Neuronal stem cell (in vitro differentiated cells): ENCODE data around the gene TNS3.

Experiments
- DNase-seq: peaks from one replicate; pipeline ENCODE4 v3.0.0-alpha.2; 2013; ENCODE audit warnings: low spot score
- H2AFZ ChIP-seq: one replicate; pipeline ENCODE4 v1.6.1; 2013; ENCODE audit warnings: mild to moderate bottlenecking, low read length, inconsistent platforms
- H2AK5ac ChIP-seq: 2 replicates; pipeline ENCODE4 v1.6.1; 2013; ENCODE audit warnings: low read depth, mild to moderate bottlenecking, inconsistent platforms, low read length, moderate library complexity, mixed read lengths
- H2BK120ac ChIP-seq: 2 replicates; pipeline ENCODE4 v1.6.1; 2013; ENCODE audit warnings: low read depth, mild to moderate bottlenecking, inconsistent platforms, low read length, moderate library complexity, mixed read lengths
- H2BK12ac ChIP-seq: one replicate; pipeline ENCODE4 v1.6.1; 2013; ENCODE audit warnings: low read length, inconsistent platforms
- H2BK15ac ChIP-seq: 2 replicates; pipeline ENCODE4 v1.6.1; 2013; ENCODE audit warnings: mild to moderate bottlenecking, low read length, inconsistent platforms, mixed read lengths
- H2BK5ac ChIP-seq: one replicate; pipeline ENCODE4 v1.6.1; 2013; ENCODE audit warnings: inconsistent platforms, mild to moderate bottlenecking, low read length, moderate library complexity
- H3K14ac ChIP-seq: one replicate; pipeline ENCODE4 v1.6.1; 2013; ENCODE audit warnings: low read length, inconsistent platforms
- H3K18ac ChIP-seq: 2 replicates; pipeline ENCODE4 v1.6.1; 2013; ENCODE audit warnings: low read length, inconsistent platforms
- H3K23ac ChIP-seq: 2 replicates; pipeline ENCODE4 v1.6.1; 2013; ENCODE audit warnings: low read depth, mild to moderate bottlenecking, mixed read lengths, low read length, inconsistent platforms; ENCODE audit not compliant: poor library complexity
- H3K27ac ChIP-seq: replicated peaks from 3 replicates; pipeline ENCODE4 v1.5.1; 2013; ENCODE audit warnings: low read length, inconsistent platforms
- H3K27me3 ChIP-seq, 3 experiments: 2 replicates each; pipeline ENCODE4 v1.6.1; 2013; ENCODE audit warnings: low read length in 3 of 3, mild to moderate bottlenecking in 2 of 3, inconsistent platforms in 1 of 3, low read depth in 1 of 3, mixed read lengths in 1 of 3, moderate library complexity in 1 of 3; ENCODE audit not compliant: control insufficient read depth in 3 of 3, insufficient read depth in 3 of 3
- H3K36me3 ChIP-seq, 2 donors: replicated peaks in 1 of 2; 2 replicates each; pipeline ENCODE4 v1.6.1; 2013; ENCODE audit warnings: low read length in 2 of 2; ENCODE audit not compliant: control insufficient read depth in 2 of 2, insufficient read depth in 2 of 2
- H3K4ac ChIP-seq: 2 replicates; pipeline ENCODE4 v1.6.1; 2013; ENCODE audit warnings: inconsistent platforms, mild to moderate bottlenecking, low read length, moderate library complexity
- H3K4me1 ChIP-seq, 2 donors: 1 replicate in 1 of 2; 2 replicates in 1 of 2; pipeline ENCODE4 v1.6.1; 2013; ENCODE audit warnings: low read length in 2 of 2, low read depth in 1 of 2; ENCODE audit not compliant: control insufficient read depth in 2 of 2, insufficient read depth in 1 of 2
- H3K4me2 ChIP-seq: one replicate; pipeline ENCODE4 v1.6.1; 2013; ENCODE audit warnings: mild to moderate bottlenecking, low read length, inconsistent platforms; ENCODE audit not compliant: insufficient read depth, poor library complexity, severe bottlenecking
- H3K4me3 ChIP-seq, 2 donors: 2 replicates each; pipeline ENCODE4 v1.5.1; 2013; ENCODE audit warnings: low read length in 2 of 2, mild to moderate bottlenecking in 2 of 2, inconsistent platforms in 1 of 2, moderate library complexity in 1 of 2
- H3K79me1 ChIP-seq: one replicate; pipeline ENCODE4 v1.6.1; 2013; ENCODE audit warnings: low read depth, mild to moderate bottlenecking, inconsistent platforms, low read length, moderate library complexity
- H3K9ac ChIP-seq: one replicate; pipeline ENCODE4 v1.6.1; 2013; ENCODE audit warnings: mild to moderate bottlenecking, low read depth, low read length, inconsistent platforms; ENCODE audit not compliant: poor library complexity
- H3K9me3 ChIP-seq, 2 donors: replicated peaks in 1 of 2; 2 replicates each; pipeline versions ENCODE3 to v1.6.1; 2013; ENCODE audit warnings: low read length in 2 of 2, mild to moderate bottlenecking in 2 of 2, inconsistent platforms in 1 of 2, low read depth in 1 of 2, mixed read lengths in 1 of 2, moderate library complexity in 1 of 2; ENCODE audit not compliant: control insufficient read depth in 2 of 2, insufficient read depth in 1 of 2
- H4K8ac ChIP-seq: one replicate; pipeline ENCODE4 v1.6.1; 2013; ENCODE audit warnings: low read depth, mild to moderate bottlenecking, inconsistent platforms, low read length, moderate library complexity
- H4K91ac ChIP-seq: one replicate; pipeline ENCODE4 v1.6.1; 2013; ENCODE audit warnings: low read length, low read depth, mild to moderate bottlenecking, inconsistent platforms; ENCODE audit not compliant: poor library complexity
- WGBS, 2 donors: extraction: QIAGEN DNeasy Blood & Tissue Kit; methylation state at CpG; one replicate each; pipeline ENCODE4 v1.1.7; 2013; ENCODE audit warnings: missing lambda C conversion rate in 2 of 2, mixed read lengths in 1 of 2; ENCODE audit not compliant: insufficient read length in 2 of 2, insufficient replicate concordance in 1 of 2; ENCODE audit errors: extremely low coverage in 2 of 2; 5-methylcytosine and 5-hydroxymethylcytosine counted together

The TNS3 gene

DNA sequence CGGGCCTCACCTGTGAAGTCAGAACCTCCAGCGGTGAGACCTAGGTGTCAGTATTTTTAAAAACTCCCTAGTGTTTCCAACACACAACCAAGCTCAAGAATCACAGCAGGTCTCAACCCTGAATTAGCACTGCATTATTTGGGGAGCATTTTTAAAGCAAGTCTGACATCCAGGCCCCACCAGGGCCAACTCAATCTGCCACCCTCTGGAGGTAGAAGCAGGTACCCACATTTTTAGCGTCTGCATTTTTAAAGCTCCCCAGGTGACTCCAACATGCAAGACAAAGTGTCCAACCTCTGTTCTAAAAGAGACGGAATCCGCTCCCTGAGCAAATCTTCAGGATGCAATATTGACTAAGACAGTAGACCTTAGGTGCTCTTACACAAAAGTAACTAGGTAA is 225.7 kb downstream of the TNS3 start:
- no peak for DNase-seq
- Histone ChIP-seq H3K18ac (no peak overlapping the region), H3K27ac (no peak overlapping the region), H2BK12ac (no peak overlapping the region), H4K8ac (no peak overlapping the region), H2AFZ (no peak overlapping the region), H2BK5ac (no peak overlapping the region), H2BK15ac (no peak overlapping the region), H3K27me3 (no peaks in the 10 kb centered on the region), H4K91ac (no peak overlapping the region), H3K14ac (no peak overlapping the region), H3K9ac (no peak overlapping the region), H3K79me1 (peaks cover 13% of the 10 kb centered on the region), H2AK5ac (no peak overlapping the region), H3K4me1 (peaks cover 0 to 7% of the 10 kb centered on the region in 2 donors), H2BK120ac (no peak overlapping the region), H3K4me3 (no peak overlapping the region), H3K9me3 (peaks cover 0 to 2% of the 10 kb centered on the region in 2 donors), H3K36me3 (peaks cover 0 to 2% of the 10 kb centered on the region in 2 donors), H3K4me2 (no peak overlapping the region), H3K4ac (no peak overlapping the region), H3K23ac (no peak overlapping the region)
- no CpG with 5 or more reads among the region's 5 CpGs for WGBS, 2 donors

DNA sequence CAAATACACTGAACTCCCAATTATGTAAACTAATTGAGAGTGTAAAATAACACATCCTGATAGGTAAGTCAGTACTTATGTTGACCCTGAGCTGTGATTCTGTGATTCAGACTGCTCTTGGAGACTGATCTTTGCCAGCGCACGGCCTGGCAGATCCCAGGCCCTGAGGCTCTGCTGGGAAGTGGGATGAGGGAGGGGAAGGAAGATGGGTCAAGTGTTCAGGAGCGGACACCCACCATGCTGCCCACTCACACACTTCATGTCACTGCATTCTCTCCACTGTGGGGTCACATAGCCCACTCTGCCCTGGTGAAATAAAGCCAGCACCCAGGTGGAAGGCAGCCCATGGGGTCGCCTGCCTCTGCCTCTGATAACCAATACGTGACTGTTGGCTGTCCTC is 226.2 kb downstream of the TNS3 start:
- Histone ChIP-seq H3K27ac (no peak overlapping the region), H3K36me3 (peaks cover 0 to 2% of the 10 kb centered on the region in 2 donors), H3K4ac (no peak overlapping the region), H3K18ac (peak overlapping the region; percentile 73), H3K9ac (no peak overlapping the region), H3K79me1 (peaks cover 13% of the 10 kb centered on the region), H3K9me3 (peaks cover 0 to 2% of the 10 kb centered on the region in 2 donors), H2BK120ac (no peak overlapping the region), H3K14ac (no peak overlapping the region), H4K91ac (no peak overlapping the region), H3K23ac (no peak overlapping the region), H2AK5ac (no peak overlapping the region), H4K8ac (no peak overlapping the region), H2BK15ac (no peak overlapping the region), H3K4me2 (no peak overlapping the region), H3K27me3 (no peaks in the 10 kb centered on the region), H2BK12ac (no peak overlapping the region), H2BK5ac (no peak overlapping the region), H3K4me3 (no peak overlapping the region), H3K4me1 (peaks cover 0 to 7% of the 10 kb centered on the region in 2 donors), H2AFZ (no peak overlapping the region)
- no peak for DNase-seq
- WGBS, 2 donors: no CpG with 5 or more reads among the region's 5 CpGs

GRCh38 chr7:47354831-47355541 is 226.9 kb downstream of the TNS3 start:
- Histone ChIP-seq H2AK5ac (peak overlapping the region; percentile 7), H3K14ac (peak overlapping the region; percentile 25), H3K9ac (peak overlapping the region; percentile 31), H3K4ac (no peak overlapping the region), H3K23ac (peak overlapping the region; percentile 76), H4K91ac (peak overlapping the region; percentile 13), H3K36me3 (peaks cover 0 to 2% of the 10 kb centered on the region in 2 donors), H3K18ac (no peak overlapping the region), H3K4me1 (peaks cover 0 to 7% of the 10 kb centered on the region in 2 donors), H3K4me2 (no peak overlapping the region), H3K9me3 (peaks cover 0 to 2% of the 10 kb centered on the region in 2 donors), H3K27ac (no peak overlapping the region), H2BK5ac (no peak overlapping the region), H2BK120ac (no peak overlapping the region), H4K8ac (no peak overlapping the region), H3K4me3 (no peak overlapping the region), H2BK12ac (no peak overlapping the region), H2AFZ (no peak overlapping the region), H2BK15ac (no peak overlapping the region), H3K27me3 (no peaks in the 10 kb centered on the region), H3K79me1 (peaks cover 11% of the 10 kb centered on the region)
- no peak for DNase-seq
- no CpG with 5 or more reads among the region's 22 CpGs for WGBS, 2 donors

DNA sequence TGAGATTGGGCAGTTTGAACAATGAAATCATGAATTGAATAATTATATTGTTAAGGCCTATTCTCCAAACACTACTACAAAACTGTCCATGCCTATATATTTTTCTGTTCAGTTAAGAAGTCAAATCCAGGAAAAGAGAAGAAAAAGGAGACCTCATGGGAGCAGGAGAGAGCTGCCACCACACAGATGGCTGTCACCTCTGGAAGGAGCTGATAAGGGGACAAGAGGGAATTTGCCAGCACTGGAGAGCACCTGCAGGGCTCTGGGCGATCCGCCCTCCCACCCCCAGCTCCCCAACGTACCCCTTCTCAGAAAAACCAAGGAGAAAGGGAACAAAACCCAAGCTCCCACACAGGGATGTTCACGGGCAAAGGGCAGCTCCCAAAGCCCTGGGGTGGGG is 227.8 kb downstream of the TNS3 start:
- H3K4ac ChIP-seq: no peak overlapping the region
- no peak overlapping the region for H3K4me2 ChIP-seq
- no peak overlapping the region for H2AFZ ChIP-seq
- WGBS, 2 donors: no CpG with 5 or more reads among the region's 4 CpGs
- H2BK5ac ChIP-seq: no peak overlapping the region
- H2BK120ac ChIP-seq: no peak overlapping the region
- peaks cover 0 to 2% of the 10 kb centered on the region in 2 donors for H3K9me3 ChIP-seq
- H3K4me3 ChIP-seq: no peak overlapping the region
- no peak overlapping the region for H3K23ac ChIP-seq
- DNase-seq: no peak
- H3K27ac ChIP-seq: no peak overlapping the region
- H3K27me3 ChIP-seq: no peaks in the 10 kb centered on the region
- peaks cover 0 to 2% of the 10 kb centered on the region in 2 donors for H3K36me3 ChIP-seq
- H3K79me1 ChIP-seq: peaks cover 11% of the 10 kb centered on the region
- no peak overlapping the region for H4K91ac ChIP-seq
- no peak overlapping the region for H2BK15ac ChIP-seq
- H3K4me1 ChIP-seq: peaks cover 0 to 7% of the 10 kb centered on the region in 2 donors
- H4K8ac ChIP-seq: no peak overlapping the region
- no peak overlapping the region for H3K14ac ChIP-seq
- no peak overlapping the region for H2AK5ac ChIP-seq
- no peak overlapping the region for H3K9ac ChIP-seq
- no peak overlapping the region for H2BK12ac ChIP-seq
- H3K18ac ChIP-seq: no peak overlapping the region
